RPMI8226 (cell line): ENCODE measurements around the gene MTX3.

Experiments
- DNase-seq: peaks from one replicate; pipeline ENCODE4 v3.0.0-alpha.2; 2015

Gene MTX3

DNA sequence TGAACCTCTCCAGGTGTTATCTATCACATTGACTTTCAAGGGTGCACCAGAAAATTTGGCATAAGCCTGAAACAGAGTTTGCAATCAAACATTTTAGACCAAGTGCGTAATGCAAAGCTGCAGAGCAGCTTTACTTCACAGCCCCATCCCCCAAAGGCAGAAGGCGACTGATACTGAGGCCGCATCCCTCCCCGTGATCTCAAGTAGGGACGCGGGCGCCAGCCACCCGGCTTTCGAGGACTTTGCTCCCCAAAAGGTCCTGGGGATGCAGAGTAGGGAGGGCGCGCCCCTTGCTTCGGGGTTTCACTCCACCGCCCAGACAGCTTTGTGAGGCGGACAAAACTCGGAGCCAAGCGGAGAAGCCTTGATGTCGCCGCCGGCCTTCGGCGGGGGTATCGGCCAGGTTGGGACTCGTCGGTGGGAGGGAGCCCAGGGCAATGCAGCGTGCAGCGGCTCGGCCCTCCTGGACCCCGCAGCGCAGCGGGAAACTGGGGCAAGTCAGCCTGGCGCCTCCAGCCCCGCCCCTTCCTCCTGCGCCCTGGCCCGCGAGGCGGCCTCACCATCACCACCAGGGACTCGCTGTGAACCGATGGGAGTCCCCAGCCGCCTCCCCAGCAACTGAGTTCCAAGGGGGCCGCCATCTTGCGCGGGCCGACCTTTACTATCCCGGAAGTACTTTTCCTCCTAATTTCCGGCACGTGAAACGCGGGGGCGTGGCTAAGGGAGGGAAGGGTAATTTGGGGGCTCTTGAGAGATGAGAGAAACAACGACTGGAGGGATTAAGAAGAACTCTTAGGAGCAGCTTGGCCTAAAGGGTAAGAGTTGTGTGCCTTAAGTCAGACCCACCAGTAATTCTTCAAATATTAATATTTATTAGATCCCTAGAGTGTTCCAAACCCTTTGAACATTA is at the start of gene MTX3:
MTX3 (minus strand) TSS at position 665 of the 910 bp plus-strand sequence; CDS start at position 641, 24 bp downstream.
- DNase-seq = peak; percentile 94

GRCh38 chr5:80039650-80040049 is 48.6 kb upstream of the MTX3 start:
- no peak for DNase-seq

- no peak for DNase-seq
Observed at GRCh38 chr5:80037366-80037765, 46.3 kb upstream of the MTX3 start.

GRCh38 chr5:80036615-80037014 is 45.6 kb upstream of the MTX3 start:
- no peak for DNase-seq

- no peak for DNase-seq
Observed at GRCh38 chr5:80035839-80036238, 44.8 kb upstream of the MTX3 start.

- DNase-seq = no peak
Observed at GRCh38 chr5:80034962-80035821, 44.1 kb upstream of the MTX3 start, which contains the start of gene THBS4. THBS4 (plus strand) TSS chr5:80035348; CDS start chr5:80035538, 190 bp downstream.

- DNase-seq = no peak
Observed at GRCh38 chr5:80034559-80034958, 43.5 kb upstream of the MTX3 start.

DNA sequence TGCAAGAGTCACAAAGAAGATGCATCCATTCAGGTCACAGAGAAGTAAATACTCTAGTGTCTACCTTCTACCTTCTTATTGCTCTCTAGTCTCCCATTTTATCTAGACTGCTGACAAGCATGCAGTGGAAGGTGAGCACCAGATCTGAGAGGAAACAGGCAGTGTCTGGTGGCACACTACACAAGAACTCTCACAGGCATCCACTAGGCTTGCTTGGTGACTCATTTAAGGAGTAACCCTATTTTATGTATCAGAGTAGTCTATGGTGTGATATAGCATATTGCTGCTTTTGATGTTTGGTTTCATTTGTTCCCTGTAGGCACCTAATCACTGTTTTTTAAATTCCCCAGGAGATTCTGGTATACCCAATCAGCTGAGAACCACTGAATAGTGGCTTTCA is 42.5 kb upstream of the MTX3 start:
- no peak for DNase-seq

- DNase-seq = no peak
Observed at GRCh38 chr5:80031109-80031508, 40.0 kb upstream of the MTX3 start.

DNA sequence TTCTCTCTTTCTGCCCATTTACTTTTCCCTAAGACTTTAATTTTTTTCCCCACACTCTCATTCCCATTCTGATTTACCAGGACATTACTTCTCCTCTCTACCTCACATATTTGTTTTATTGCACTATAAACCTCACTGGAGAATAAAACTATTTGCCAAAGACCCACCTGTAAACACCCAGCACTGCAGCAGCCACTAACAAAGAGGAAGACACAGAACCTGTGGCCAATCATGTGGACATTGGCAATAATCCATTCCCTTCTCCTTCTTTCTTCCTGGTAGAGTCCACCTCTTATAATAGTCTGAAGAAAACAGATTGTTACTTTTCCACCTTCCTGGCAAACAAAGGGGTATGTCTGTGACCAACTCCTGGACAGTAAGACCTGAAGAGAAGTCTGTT is 35.8 kb upstream of the MTX3 start:
- DNase-seq = no peak

DNA sequence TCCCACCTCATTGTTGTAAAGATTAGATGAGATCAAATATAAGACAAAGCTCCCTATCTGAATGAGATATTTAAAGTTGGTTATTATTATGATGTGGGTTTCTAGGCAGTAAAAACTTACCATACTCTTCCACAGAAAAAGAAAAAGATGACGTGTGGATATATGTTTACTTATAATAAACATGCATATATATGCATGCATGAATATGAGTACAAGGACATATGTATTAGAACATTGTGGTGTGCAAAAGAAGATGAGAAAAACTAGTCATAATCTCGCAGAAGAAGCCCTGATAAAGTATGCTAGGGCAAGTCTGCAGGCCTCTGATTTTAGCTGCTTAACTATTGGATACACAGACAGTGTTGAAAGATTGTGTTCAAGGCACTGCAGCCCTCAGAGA is 34.0 kb upstream of the MTX3 start:
- DNase-seq = no peak

DNA sequence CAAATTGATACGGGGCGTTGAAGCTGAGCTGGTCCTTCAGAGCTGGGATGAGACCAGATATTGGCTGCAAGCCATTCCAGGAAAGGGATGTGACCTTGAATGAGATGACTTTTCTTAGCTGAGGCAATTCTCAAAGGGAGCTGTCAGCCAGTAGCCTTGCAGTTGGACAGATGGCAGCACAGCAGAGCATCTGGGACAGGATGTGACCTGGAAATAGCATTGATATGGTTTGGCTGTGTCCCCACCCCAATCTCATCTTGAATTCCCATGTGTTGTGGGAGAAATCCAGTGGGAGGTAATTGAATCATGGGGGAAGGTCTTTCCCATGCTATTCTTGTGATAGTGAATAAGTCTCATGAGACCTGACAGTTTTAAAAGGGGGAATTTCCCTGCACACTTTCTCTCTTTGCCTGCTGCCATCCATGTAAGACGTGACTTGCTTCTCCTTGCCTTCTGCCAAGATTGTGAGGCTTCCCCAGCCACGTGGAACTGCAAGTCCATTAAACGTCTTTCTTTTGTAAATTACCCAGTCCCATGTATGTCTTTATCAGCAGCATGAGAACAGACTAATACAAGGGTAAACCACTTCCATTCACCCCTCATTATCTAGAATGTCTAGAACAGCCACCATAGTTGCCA is 19.8 kb upstream of the MTX3 start:
- no peak for DNase-seq

DNA sequence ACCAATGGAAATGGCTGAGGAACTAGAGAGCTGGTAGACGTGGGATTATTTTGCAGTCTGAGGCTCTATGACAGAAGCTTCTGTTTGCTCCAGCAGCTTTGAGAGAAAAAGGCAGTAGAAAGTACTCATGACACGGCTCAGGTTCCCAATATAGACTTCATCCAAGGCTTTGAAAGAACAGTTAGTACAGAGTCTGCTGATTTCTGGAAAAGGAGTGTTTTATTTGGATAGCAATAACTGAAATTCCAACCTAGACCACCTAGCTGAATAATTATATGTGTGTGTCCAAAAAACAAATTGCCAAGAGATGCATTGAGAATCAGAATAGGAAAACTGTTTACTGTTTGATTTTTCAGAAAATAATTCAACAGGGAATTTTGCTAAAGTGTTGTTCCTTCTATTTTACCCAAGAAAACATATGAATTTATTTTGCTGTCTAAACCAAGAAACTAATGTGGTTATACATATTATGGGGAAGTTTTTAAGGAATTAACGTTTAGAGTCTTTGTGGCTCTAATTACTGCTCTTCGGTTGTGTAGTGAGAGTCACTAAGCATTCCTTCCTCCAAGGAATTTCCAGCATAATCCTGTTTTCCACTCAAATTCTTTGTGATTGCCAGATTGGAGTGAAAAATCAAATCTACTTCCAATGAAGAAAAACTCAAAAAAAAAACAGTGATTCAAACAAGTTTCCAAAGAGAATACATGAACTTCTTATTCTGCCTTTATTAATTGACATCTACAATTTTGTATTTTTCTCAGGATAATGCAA is 18.1 kb upstream of the MTX3 start:
- DNase-seq = no peak

DNA sequence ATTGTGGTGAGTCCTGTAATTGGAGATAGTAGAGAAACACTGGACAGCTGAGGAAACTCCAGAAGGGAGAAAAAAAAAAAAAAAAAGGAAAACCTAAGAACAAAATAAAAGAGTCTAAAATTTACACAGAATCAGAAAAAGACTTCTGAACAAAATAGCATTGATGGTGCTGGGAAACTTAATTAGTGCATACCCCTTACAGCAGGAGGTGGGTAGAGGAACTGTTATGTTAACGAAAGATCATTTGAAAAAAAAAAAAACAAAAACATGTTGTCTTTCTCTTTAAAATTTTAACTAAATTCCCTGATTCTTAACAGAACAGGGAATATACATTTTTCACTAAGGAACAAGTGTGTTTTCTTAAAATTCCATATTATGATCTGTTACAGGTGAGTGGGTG is 11.6 kb upstream of the MTX3 start:
- DNase-seq = no peak

DNA sequence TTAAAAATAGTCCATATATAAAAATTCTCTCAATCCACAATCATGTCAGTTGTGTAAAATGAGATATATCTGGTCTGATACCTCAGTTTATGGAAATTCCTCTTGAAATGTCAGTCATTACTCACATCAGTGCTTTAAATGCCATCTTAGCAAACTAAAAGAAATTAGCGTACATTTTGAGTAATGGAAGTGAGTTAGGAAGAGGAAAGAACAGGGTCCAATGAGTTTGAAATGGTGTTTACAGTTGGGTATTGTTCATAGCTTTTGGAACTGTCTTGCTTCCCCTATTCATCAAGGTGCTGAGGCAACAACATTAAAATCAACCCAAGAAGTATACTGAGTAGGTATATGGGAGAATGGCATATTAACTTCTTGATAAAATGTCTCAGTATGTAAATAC is 8.7 kb upstream of the MTX3 start:
- no peak for DNase-seq

- no peak for DNase-seq
Observed at GRCh38 chr5:79992891-79993657, 2.0 kb upstream of the MTX3 start.

- DNase-seq = no peak
Observed at GRCh38 chr5:79990205-79990597, 861 bp downstream of the MTX3 start.

DNA sequence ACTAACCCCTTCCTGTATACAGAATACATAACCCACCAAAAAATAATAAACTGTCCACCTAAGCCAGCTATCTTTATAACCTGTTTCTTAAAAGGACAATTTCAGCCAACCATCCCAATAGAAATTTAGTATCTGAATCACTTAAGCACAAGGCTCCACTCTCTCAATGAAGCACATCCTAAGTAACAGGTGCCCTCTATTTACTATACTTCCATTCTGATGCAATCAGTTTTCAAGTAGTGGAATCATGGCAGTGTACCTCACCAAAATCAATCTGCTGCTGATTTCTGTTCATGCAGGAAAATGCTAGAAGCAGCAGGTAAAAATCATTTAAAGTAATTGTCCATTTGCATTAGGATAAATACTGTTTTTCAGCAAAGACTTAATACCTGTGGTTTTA is 4.8 kb downstream of the MTX3 start:
- DNase-seq = no peak

DNA sequence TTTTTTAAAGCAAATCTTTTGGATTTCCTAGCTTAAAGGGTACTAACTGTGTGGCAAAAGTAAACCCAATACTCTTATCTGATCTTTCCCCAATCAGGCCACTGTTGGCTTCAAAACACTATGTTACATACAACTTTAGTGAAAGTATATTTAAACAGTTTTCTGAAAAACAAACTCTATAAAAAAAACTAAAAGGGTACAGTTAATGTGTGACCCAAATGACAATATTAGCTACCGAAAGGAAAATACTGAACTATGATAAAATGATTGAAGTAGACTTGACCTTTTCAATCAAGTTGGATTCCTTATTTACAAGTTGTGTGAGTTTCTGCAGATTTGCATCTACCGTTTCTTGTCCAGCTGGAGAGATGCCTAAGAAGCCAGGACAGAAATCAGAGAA is 5.8 kb downstream of the MTX3 start:
- no peak for DNase-seq

DNA sequence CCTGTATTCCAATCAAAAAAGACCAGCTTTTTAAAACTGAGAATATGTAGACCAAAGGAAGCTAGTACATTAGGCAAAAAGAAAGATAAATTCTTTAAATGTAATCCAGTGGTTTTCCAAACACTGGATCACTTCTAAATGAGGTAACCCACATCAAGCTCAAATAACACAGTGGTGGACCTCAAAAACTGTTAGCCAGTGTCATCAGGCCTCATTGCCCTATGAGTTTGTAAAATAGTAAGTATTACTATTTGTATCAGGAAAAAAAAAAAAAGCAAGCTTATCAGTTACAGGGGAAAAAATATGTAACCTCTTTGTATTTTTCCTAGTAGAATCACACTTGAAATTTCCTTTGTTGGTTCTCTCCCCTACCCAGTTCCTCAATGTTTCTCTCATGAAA is 6.7 kb downstream of the MTX3 start:
- DNase-seq = no peak

GRCh38 chr5:79983618-79984017 is 7.4 kb downstream of the MTX3 start:
- DNase-seq = no peak

- DNase-seq = no peak
Observed at GRCh38 chr5:79982136-79982535, 8.9 kb downstream of the MTX3 start.
